Globus pallidus (tissue), 1 donor: ENCODE data around the gene SORCS2.

Source experiments
- DNase-seq: peaks from one replicate; pipeline ENCODE4 v3.0.0-alpha.2; 2015; ENCODE audit warnings: low spot score

The SORCS2 gene

DNA sequence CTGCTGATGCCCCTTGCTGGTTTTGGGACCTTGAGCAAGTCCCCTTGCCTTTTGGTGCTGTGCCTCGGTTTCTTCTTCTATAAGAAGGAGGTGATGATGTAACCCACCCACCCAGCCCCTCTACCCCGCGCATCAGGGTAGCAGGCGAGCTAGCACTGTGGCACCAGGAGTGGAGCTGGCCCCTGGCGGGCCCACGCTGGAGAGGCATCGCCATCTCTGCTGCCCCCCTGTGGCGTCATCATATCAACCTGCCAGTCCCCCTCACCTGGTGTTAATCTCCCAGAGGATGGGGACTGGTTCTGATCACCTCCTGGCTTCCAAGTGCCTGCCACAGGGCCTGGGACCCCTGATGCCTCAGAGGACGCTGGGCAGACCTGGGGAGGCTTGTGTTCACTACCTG lies 6.3 kb upstream of the SORCS2 start:
- DNase-seq: no peak

DNA sequence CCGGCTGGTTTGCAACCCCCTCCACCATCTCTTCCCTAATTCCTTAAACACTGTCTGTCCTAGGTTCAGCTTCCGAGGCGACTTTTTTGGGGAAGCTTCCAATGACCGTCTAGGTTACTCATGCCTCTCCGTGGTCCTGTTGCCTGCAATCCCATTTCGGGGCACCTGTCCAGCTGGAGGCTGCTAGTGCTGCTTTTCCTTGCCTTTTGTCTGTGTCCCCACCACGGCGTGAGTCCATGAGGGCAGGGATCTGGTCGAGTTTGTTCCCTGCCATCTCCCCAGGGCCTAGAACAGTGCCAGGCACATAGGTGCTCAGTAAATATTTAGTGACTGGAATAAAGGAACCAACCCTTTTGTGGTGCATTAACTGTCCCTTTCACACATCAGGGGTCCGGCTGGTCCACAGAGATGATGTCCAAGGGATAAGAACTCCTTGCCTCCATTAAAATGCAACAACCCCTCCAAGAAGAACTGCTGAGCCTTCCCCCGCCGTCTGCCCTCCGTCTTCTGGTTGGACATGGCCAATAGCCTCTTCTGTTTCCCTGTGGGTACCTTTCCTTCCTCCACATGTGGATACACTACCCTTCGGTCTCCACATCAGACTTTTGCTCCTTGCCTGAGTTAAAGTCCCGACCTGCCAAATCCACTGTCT lies 5.7 kb upstream of the SORCS2 start:
- DNase-seq: no peak

DNA sequence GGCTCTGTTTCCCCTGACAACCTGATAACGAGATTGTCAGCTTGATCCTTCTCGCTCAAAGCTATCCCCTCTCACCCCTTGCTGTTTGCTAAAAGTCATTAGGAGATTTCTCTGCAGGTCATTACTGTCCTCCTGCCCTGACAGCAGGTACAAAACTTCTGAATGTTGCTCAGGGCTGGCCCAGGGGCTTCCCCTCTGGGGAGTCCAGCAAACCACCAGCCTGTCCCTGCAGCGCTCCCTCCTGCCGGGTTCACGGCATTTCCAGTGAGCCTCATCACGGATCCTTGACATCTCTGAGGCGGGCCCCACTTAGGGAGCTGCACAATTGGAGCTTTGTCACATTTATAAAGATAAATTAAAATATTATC lies 5.2 kb upstream of the SORCS2 start:
- DNase-seq: no peak

DNA sequence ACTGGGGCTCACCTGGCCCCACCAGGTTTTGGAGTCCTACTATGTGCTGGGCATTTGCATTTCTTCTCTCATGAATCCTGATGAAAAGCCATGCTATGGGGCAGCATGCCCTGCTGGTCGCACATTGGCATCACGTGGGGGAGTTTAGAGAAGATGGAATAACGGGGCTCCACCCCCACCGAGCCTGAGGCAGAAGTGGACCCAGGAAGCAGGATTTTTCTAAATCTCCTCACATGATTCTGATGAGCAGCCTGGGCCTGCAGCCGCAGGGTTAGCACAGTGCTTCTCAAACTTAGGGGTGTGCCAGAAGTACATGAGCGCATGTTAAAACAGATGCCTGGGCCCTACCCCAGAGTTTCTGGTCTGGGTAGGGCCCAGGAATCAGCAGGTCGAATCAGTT lies 4.6 kb upstream of the SORCS2 start:
- DNase-seq: no peak

DNA sequence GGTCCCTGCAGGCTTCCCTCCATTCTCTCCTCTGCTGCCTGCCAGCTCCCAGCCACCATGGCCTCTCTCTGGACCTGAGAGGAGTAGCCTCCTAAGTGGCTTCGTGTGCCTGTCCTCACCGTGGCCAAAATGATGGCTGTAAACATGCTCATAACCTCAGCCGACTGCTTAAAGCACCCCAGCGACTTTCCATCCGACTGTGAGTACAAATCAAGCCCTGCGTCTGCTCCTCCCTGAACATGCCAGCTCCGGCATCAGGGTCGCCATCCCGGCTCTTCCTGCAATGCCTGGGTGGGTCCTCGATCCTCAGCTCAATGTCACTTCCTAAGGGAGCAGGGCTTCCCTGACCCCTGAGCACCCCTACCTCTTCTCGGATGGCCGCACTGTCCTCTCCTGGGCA lies 3.3 kb upstream of the SORCS2 start:
- no peak for DNase-seq

DNA sequence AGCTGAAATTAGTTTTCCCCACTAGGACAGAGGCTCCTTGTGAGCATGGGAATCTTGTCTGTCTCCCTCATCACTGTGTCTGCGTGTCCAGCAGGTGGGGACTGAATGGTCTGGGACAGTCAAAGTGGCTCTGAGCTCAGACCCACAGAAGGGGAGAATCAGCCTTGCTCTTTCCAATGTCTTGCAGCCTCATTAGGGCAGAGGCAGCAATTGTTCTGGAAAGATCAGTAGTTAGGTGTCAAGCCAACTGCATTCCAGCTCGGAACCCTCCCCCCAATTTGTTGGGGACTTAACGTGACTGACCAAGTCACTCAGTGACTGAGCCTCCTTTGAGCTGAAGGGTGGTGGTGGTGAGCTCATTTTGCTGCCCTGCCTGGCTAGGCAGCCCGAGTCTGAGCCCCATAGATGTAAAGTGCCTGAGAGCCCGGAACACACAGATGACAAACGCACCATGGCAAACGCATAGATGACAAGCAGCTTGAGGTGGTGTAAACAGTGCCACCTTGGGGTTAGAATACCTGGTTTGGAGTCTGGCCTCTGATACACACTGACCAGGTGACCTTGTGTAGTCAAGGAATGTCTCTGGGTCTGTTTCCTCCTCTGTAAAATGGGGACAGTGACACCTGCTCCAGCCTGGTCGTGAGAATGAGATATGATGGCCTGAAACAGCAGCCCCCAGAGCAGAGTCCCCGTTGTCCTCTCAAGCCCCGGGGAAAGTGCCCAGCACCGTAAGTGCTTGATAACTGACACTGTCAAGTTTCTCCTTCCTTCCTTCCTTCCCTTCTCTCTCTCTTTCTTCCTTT lies 2.7 kb upstream of the SORCS2 start:
- no peak for DNase-seq

DNA sequence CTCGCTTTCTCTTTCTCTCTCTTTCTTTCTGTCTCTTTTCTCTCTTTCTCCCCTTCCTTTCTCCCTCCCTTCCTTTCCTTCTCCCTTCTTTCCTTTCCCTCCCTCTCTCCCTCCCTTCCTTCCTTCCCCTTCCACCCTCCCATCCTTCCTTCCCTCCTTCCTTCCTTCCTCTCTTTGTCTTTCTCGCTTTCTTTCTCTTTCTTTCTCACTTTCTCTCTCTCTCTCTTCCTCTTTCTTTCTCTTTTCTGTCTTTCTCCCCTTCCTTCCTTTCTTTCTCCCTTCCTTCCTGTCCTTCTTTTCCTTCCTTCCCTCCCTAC lies 2.1 kb upstream of the SORCS2 start:
- no peak for DNase-seq

DNA sequence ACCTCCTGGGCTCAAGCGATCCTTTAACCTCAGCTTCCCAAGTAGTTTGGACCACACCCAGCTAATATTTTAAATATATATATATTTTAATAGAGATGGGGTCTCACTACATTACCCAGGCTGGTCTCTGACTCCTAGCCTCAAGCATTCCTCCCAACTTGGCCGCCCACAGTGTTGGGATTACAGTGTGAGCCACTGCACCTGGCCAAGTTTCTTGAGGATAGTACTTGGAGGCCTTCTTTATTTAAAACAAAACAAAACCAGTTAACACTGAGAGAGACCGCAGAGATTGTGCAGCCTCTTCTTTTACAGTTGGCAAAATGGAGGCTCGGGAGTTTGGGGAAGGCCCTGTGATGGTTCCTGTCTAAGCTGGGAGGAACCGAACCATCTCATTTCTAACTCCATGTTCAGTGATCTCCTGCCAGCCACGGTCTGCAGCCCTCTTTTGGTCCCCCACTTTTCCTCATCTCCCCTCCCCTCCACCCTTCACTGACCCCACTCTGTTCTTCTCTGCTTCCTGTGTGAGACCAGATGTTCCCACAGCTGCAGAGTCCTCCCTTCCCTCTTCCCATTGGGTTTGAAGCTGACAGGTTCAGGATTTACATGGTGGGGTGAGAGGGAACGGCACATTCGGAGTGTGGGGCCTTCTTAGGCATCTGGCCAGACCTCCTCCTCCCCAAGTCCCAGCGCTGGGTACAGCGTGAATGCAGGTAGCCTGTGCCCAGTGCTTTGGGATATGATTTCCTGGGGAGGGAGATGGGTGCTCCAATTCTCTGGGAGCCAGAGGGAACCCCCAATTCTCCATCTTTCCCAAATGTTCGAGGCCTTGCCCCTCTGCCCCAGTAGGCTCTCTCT lies 1.4 kb upstream of the SORCS2 start:
- DNase-seq: no peak

DNA sequence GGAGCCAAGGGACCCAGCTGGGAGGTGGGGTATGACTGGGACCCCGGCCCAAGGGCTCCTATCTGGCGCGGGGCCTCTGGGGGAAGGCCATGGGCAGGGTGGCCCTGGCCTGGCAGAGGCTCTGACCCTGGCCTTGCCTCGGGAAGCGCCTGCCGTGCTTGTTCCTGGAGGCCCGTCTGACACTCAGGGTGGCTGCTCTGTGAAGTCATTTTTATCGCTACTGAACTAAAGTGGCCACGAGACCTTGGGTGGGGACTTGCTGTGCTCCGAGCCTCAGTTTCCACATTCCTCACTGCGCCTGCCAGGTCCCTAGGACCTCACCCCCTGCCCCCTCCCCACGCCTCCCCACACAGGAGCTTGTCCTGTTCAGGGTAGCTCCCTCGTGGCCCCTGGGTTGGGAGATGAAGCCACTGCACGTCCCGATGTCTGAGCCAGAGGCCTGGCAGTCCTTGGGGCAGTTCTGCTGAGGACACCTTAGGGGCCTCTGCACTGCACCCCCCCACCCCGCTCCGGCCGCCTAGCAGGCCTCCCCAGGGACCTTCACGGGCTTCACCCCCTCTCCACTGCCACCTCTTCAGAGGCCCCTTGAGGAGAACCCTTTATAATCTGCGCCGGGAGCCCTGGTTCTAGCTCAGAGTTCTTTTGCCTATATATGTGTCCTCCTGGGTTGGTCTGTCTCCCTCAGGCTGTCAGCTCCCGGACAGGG lies 639 bp upstream of the SORCS2 start:
- no peak for DNase-seq

DNA sequence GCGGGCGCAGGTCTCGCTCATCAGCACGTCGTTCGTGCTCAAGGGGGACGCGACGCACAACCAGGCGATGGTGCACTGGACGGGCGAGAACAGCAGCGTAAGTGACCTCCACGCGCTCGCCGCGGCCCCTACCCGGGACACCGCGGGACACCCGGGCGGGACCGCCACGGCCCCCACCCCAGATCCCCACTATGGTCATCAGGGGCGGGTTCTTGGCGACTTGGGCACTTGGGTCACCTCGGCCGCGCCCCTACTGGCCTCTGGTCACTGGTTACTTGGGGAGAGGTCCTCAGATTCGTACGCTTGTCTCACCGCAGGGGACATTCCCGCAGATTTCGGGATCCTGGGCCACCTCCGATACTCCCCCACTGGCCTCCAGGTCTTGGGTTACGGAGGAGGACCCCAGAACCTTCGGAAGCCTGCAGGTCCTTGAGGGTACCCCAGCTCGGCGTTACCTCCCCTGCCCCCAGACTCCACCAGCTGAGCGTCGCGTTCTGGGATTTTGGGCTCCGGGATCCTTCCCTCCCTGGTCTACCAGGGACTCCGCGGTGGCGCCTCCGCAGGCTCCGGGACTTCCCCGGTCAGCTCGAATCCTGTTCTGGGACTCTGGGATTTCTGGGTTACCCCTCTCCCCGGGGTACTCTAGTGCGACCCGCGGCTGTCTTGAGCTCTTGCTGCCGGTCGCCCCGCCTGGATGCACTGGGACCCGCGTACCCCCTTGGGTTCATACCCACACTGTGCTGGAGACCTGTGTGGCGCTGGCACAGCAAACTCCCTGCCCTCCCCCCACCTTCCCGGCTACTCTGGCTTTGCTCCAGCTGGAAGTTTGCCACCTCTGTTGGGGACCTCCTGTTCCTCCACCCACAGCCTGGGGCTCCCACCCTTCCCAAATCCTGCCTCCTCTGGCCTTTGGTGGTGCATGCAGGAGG lies 956 bp downstream of the SORCS2 start:
- no peak for DNase-seq

DNA sequence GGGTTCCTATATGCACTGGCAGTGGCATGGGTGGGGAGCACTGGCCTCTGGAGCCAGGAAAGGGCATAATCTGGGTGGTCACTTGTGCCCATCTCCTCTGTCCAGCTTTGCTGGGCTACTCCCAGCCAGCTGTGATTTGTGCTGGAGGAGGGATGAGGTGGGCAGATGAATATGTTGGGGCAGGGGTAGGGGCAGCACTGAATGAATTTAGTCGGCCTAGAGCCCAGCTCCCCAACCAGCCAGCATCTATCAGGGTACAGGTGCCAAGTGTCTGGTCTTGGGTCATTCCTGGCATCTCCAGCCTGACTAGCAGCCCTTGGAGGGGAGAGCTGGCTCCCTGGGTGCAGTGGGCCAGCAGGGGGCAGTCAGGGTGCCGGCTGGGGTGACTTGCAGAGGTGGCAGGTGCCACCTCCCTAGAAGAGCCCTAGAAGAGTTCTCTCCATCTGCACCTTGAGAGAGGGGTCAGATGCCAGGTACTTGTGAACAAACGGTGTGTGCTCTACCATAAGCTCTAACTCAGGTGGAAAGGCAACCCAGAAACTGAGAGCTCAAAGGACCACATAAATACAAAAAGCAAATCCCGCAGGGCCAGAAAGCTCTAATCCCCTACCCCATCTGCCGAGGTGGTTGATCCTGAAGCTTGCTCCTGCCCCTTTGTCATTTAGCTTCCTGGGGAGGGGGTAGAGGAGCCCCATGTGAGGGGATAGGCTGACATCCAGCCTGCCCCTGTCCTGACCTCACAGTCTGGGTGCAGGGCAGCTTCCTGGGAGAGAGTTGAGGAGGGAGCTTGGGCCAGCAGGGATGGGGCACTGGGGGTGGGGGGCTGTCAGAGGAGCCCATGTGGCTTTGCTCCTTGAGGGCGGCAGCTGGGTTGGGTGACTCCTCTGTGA lies 2.2 kb downstream of the SORCS2 start:
- peak; percentile 65 for DNase-seq

DNA sequence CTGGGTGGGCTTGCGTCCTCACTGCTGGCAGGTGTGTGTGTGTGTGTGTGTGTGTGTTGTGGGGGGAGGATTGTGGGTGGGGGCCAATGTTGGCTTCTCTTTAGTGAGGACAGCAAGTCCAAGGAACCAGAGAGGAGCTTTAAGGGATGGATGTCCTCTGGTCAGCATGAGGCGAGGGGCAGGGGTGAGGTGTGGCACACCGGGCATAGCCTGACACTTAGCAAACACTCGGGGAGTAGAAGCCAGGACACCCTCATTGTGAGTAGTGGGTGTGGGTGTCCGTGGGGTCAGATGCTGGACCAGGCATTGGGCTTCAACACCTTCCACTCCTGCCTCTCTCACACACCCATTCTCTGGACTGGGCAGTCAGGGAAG lies 2.8 kb downstream of the SORCS2 start:
- DNase-seq: no peak

DNA sequence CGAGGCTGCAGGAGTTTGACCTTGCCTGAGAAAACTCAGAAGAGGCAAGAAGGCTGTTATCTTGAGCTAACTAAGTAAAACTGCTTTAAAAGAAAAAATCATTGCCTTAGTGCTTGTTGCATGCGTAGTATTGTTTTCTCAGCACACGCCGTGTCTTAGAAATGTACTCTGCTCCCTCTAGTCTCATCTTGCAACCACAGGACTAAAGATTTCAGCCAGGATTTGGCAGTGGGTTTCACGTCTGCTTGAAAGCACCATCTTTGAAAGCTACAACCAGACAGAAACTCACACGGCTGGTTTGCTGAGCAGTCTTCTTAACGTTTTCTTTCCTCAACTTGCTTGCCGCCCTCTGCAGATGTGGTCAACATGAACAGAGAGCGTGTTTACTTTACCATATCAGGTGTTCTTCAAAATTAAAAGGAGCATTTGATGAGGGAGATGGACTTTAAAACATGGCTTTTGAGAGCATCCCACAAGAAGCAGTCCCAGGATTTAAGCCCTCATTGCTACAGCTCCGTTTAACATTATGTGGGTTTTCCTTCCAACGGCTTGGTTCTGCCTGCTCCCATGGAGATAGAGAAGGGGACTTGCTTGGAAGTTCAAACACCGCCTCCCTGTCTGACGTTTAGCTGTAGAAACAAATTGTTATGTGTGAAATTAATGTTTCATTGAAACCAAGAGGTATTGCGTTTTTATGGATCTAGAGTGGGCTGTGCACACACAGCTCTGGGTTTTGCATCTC lies 3.4 kb downstream of the SORCS2 start:
- DNase-seq: no peak

DNA sequence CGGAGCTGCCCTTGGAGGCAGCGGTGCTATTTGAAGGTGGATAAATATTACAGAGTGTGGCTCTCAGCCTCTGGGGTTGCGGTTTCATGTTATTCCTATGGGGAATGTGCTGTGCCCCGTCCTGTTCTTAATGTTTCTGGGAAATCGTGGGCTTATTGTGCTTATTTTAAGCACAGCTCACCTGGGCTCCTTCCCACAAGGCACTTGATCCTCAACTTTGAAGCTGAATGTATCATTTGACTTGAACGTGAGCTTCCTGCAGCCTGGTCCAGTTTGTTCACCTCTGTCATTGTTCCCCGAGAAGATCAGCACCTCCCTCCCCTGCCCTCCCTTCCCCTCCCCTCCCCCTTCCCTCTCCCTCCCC lies 3.9 kb downstream of the SORCS2 start:
- DNase-seq: no peak

DNA sequence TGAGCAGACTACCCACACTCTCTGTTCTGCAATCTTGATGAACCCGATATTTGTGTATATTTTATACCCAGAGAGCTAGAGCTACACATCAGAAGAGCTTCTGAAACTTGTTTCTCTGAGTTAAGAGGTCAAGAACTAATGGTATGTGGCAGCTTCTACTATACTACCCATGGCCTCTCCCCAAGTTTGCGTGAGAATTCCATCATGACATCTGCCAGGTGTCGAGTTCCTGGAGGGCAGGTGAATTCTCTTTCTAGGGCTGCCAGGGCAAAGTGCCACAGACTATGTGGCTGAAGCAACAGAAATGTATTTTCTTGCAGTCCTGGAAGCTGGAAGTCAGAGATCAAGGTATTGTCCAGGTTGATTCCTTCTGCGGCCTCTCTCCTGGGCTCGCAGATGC lies 4.4 kb downstream of the SORCS2 start:
- no peak for DNase-seq

DNA sequence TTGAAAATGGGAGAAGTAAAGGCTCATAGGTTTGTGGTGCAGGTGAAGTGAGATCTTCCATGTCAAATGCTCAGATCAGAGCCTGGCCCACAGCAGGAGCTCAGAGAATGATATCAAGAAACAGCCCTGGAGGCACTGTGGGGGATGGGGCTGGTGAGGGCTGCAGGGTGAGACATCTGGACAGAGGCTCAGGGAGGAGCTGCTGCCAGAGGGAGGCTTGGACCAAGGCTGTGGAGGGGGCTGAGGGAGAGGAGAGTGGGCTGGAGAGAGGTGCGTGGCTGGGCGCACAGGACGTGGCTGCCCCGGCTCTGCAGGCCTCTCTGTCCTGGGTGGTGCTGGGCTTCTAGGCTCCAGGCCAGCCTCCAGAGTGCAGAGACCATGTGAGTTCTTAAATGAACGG lies 5.6 kb downstream of the SORCS2 start:
- no peak for DNase-seq

DNA sequence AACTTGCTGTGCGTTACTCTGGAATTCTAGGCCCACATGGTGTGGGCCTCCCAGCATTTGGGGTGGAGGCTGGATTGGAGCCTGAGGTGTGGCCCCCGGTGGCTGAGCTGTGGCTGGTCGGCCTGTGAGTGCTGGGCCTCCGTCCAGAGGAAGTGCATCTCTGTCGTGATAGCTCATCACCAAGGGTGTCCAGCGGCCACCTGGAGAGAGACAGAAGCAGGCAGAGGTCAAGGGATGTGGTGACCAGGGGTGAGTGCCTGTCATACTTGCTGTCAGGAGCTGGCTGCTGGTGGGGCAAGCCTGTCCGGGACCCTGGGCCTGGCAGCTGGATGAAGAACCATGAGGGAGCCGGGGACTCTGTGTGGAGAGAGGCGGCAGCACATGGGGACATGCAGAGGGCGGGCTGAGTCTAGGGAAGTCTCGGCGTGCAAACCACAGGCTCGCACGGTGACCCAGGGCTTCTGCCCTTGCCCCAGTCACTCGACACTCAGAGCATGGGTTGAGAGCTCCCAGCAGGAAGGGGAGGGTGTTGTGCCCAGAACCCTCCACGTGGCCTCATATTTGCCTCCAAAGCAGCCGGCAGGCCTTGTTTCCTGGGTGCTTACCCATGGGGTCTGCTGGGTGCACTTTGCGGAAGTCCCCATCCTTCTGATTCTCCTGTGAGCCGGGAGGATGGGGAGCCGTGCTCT lies 6.2 kb downstream of the SORCS2 start:
- no peak for DNase-seq

DNA sequence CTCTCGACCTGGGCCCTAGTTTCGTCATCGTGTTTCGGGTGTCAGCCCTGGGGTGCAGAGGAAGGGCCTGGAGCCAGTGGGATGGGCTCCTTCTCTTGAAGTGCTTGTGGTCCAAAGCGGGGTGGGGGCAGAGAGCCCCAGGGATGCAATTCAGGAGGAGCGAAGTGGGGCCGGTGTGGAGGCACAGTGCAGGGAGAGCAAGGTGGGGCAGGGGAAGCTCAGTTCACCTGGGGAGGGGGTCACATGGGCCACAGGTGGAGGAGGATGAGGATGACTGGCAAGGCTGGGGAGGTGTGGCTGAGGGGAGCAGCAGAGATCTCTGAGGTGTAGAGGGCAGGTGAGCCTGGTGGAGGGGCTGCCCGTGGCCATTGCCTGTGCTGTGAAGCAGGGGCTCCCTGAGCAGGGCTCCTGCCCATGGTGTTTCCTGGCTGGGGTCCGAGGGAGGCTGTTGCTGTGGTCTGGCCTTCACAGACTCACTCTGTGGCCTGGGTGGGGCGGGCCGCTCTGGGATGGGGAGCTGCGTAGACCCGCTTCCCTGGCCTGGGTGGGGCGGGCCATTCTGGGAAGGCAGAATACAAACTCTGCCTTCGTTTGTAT lies 6.9 kb downstream of the SORCS2 start:
- DNase-seq: no peak
